Measurements from ENCODE around the gene LGR6.

LGR6 gene

GRCh38 chr1:202154148-202154765 is 39.3 kb upstream of the LGR6 start:
- no peak overlapping the region for H3K4me3 ChIP-seq (ENCODE audit: low read depth, low read length)
- in situ Hi-C loops (cut with HindIII; ENCODE audit: low sequenced_read_pairs): no loop called here
- TF ChIP-seq, protein P1, sequence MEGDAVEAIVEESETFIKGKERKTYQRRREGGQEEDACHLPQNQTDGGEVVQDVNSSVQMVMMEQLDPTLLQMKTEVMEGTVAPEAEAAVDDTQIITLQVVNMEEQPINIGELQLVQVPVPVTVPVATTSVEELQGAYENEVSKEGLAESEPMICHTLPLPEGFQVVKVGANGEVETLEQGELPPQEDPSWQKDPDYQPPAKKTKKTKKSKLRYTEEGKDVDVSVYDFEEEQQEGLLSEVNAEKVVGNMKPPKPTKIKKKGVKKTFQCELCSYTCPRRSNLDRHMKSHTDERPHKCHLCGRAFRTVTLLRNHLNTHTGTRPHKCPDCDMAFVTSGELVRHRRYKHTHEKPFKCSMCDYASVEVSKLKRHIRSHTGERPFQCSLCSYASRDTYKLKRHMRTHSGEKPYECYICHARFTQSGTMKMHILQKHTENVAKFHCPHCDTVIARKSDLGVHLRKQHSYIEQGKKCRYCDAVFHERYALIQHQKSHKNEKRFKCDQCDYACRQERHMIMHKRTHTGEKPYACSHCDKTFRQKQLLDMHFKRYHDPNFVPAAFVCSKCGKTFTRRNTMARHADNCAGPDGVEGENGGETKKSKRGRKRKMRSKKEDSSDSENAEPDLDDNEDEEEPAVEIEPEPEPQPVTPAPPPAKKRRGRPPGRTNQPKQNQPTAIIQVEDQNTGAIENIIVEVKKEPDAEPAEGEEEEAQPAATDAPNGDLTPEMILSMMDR (IDR thresholded peaks at IDR 0.05; ENCODE audit: low read depth, low read length, missing control alignments): no peak
- DNase-seq (ENCODE audit: low read depth): no peak

GRCh38 chr1:202154766-202155477 is 38.7 kb upstream of the LGR6 start:
- DNase-seq (ENCODE audit: low read depth): peak; percentile 18
- no peak overlapping the region for H3K4me3 ChIP-seq (ENCODE audit: low read depth, low read length)
- TF ChIP-seq, protein P1 (IDR thresholded peaks at IDR 0.05; ENCODE audit: low read depth, low read length, missing control alignments): peak; percentile 60
- in situ Hi-C loops (cut with HindIII; ENCODE audit: low sequenced_read_pairs): no loop called here

DNA sequence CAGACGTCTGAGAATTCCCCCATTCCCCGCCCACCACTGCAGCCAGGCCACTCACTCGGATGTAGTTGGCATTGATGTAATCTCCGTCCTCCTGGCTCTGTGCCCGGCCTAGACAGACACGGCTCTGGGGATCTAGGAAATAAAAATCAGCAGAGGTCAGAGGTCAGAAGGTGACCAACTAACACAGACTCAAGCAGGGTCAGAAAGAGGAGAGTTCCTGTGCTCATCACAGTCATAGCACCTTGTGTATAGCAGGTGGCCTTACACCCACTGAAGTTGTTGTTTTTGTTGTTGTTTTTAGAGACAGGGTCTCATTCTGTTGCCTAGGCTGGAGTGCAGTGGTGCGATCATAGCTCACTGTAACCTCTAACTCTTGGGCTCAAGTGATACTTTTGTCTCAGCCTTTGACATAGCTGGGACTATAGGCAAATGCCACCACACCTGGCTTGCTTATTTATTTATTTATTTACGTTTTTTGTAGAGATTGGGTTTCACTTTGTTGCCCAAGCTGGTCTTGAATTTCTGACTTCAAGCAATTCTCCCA is 38.0 kb upstream of the LGR6 start:
- DNase-seq (ENCODE audit: low read depth): no peak
- in situ Hi-C loops (cut with HindIII; ENCODE audit: low sequenced_read_pairs): no loop called here
- TF ChIP-seq, protein P1 (IDR thresholded peaks at IDR 0.05; ENCODE audit: low read depth, low read length, missing control alignments): no peak
- no peak overlapping the region for H3K4me3 ChIP-seq (ENCODE audit: low read depth, low read length)

GRCh38 chr1:202156590-202156989 is 37.0 kb upstream of the LGR6 start:
- in situ Hi-C loops (cut with HindIII; ENCODE audit: low sequenced_read_pairs): no loop called here
- H3K4me3 ChIP-seq (ENCODE audit: low read depth, low read length): no peak overlapping the region
- DNase-seq (ENCODE audit: low read depth): no peak
- TF ChIP-seq, protein P1 (IDR thresholded peaks at IDR 0.05; ENCODE audit: low read depth, low read length, missing control alignments): no peak

- TF ChIP-seq, protein P1 (IDR thresholded peaks at IDR 0.05; ENCODE audit: low read depth, low read length, missing control alignments): no peak
- no peak overlapping the region for H3K4me3 ChIP-seq (ENCODE audit: low read depth, low read length)
- DNase-seq (ENCODE audit: low read depth): no peak
- in situ Hi-C loops (cut with HindIII; ENCODE audit: low sequenced_read_pairs): no loop called here
Observed at GRCh38 chr1:202157945-202158344, 35.7 kb upstream of the LGR6 start.

DNA sequence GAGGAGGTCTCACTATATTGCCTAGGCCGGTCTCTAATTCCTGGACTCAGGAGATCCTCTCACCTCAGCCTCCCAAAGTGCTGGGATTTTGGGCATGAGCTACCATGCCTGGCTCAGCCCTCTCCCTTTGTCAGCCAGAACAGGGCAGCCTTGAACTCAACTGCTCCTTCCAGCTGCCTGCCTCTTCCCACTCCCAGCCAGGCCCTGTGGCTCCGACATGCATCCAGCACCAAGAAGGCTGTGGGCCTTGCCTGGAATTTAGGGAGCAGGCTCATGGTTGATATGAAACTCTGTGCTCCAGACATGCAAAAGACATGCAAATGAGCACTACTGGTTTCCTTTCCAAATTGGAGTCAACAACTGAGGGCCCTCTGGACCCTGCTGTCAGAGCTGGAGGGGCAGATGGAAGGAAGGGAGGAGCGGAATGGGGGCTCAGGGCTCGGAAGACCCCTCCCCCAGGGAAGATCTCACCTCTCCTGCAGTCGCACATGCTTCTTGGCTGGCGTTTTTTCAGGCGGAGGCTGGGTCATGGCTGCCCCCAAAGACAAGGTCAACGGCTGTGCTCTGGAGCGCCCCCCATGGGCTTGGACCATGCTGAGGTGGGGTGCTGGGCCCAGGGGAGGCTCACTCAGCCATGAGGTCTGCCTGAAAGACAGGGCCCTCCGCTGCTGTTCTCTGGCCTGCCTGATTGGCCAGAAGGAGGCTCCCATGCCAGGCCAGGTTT is 34.6 kb upstream of the LGR6 start:
- TF ChIP-seq, protein P1 (IDR thresholded peaks at IDR 0.05; ENCODE audit: low read depth, low read length, missing control alignments): no peak
- no peak overlapping the region for H3K4me3 ChIP-seq (ENCODE audit: low read depth, low read length)
- DNase-seq (ENCODE audit: low read depth): no peak
- in situ Hi-C loops (cut with HindIII; ENCODE audit: low sequenced_read_pairs): no loop called here
